Measurements from ENCODE around the gene ROBO1. TPM values are rescaled to one million over a fixed set of nuclear protein-coding genes. Genes with fewer than 3 reads are reported as not detected.
A peak's percentile ranks its signal among the peaks of the same experiment; 100 is the strongest.

ROBO1 gene
- total RNA-seq, 1 donor from 2014 or later = 27.1 TPM

DNA sequence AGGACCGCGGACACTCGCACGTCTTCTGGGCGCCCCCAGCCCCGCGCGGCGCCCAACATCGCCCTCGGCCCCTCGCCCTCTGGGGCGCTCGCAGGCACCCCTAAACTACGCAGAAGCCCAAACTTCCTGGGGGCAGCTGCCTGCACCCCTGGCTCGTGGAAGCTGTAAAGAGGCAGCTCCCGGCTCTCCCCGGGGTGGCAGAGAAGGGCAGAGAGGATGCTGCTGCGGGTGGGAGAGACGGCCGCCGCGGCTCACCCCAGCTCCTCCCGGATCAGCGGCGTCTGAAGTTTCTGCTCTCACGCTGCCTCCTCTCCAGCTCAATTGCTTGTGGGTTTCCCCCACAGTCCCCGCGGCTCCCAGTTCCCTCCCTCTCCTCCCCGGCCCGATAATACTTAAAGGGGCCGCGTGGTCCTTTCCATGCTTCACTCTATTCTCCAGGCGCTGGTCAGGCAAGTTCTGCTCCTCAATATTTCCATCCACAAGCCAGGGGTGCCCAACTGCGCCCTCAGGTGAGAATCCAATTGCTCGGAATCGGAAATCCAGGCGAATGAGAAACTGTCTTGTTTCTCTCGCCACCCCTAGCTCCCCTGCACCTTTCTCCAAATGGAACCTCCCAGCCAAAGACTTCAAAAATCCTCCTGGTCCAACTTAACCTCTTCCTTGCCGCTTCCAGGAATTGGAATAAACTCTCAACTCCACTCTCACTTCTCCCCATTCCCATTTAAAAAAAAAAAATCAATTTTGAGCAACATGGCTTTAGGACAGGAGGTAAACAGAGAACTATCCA, 748.5 kb downstream of the ROBO1 start:
- H3K4me3 ChIP-seq = peak overlapping the region; percentile 64
- intact Hi-C loops (cut with DNase I) = no loop called here
- no peaks in the 10 kb centered on the region for H3K4me1 ChIP-seq
- ATAC-seq = peak; percentile 91
- no peaks in the 10 kb centered on the region for H3K27me3 ChIP-seq
- H3K9me3 ChIP-seq = no peaks in the 10 kb centered on the region
- TF ChIP-seq CTCF (IDR thresholded peaks at IDR 0.05) = no peak
- H3K36me3 ChIP-seq = no peaks in the 10 kb centered on the region
- peak overlapping the region; percentile 92 for H3K27ac ChIP-seq
- peak; percentile 83 for DNase-seq

GRCh38 chr3:79018671-79019136, 749.1 kb downstream of the ROBO1 start:
- intact Hi-C loops (cut with DNase I) = no loop called here
- no peaks in the 10 kb centered on the region for H3K27me3 ChIP-seq
- no peaks in the 10 kb centered on the region for H3K9me3 ChIP-seq
- H3K36me3 ChIP-seq = no peaks in the 10 kb centered on the region
- peak overlapping the region; percentile 92 for H3K27ac ChIP-seq
- no peaks in the 10 kb centered on the region for H3K4me1 ChIP-seq
- peak; percentile 77 for ATAC-seq
- no peak for TF ChIP-seq CTCF (IDR thresholded peaks at IDR 0.05)
- DNase-seq = peak; percentile 78
- H3K4me3 ChIP-seq = peak overlapping the region; percentile 64

- no peak for DNase-seq
- intact Hi-C loops (cut with DNase I) = no loop called here
These were observed 749.5 kb downstream of the ROBO1 start for GRCh38 chr3:79018265-79018664.

GRCh38 chr3:79016587-79017376, 751.0 kb downstream of the ROBO1 start:
- Histone ChIP-seq H3K36me3 (no peaks in the 10 kb centered on the region), H3K27me3 (no peaks in the 10 kb centered on the region), H3K27ac (no peak overlapping the region), H3K9me3 (no peaks in the 10 kb centered on the region), H3K4me3 (peak overlapping the region; percentile 64), H3K4me1 (no peaks in the 10 kb centered on the region)
- DNase-seq = no peak
- no peak for TF ChIP-seq CTCF (IDR thresholded peaks at IDR 0.05)
- no peak for ATAC-seq
- intact Hi-C loops (cut with DNase I) = no loop called here

More at GRCh38 chr3:79018265-79018664, 749.5 kb downstream of the ROBO1 start:
- Histone ChIP-seq H3K36me3 (no peaks in the 10 kb centered on the region), H3K9me3 (no peaks in the 10 kb centered on the region), H3K27me3 (no peaks in the 10 kb centered on the region), H3K27ac (peak overlapping the region; percentile 92), H3K4me3 (peak overlapping the region; percentile 64), H3K4me1 (no peaks in the 10 kb centered on the region)
- no peak for ATAC-seq
- TF ChIP-seq CTCF (IDR thresholded peaks at IDR 0.05) = no peak

DNA sequence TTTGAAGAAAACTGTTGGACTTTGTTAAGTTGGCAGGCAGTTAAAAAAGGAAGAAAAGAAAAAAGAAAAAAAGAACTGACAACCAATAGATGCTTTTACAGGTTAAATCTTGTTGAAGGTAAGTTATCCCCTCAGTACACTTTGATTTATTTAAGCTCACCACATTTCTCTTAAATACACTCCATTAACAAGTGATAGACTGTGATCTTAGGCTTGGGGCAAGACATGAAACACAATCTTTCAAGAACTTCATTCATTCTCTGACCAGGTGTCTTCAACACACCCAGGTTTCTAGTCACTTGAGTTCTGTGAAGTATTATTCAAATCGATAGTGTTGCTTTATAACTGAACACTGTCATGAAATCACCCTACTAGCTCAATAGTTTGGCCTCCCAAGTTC, 751.9 kb downstream of the ROBO1 start:
- no peak for DNase-seq
- no peak overlapping the region for H3K27ac ChIP-seq
- no peak for ATAC-seq
- H3K9me3 ChIP-seq = no peaks in the 10 kb centered on the region
- H3K27me3 ChIP-seq = no peaks in the 10 kb centered on the region
- H3K4me3 ChIP-seq = no peak overlapping the region
- no peaks in the 10 kb centered on the region for H3K4me1 ChIP-seq
- no peak for TF ChIP-seq CTCF (IDR thresholded peaks at IDR 0.05)
- H3K36me3 ChIP-seq = no peaks in the 10 kb centered on the region
- intact Hi-C loops (cut with DNase I) = no loop called here

Measured in upper lobe of right lung (tissue), 1 donor.